NOMO-1 treated with DMSO at 0.1 percent for 48 hours (cell line): ENCODE results near the gene ZNF597.

Source experiments
- DNase-seq: peaks from one replicate; lab custom pipeline; 2025; ENCODE audit not compliant: unreplicated experiment; lab: John Stamatoyannopoulos, UW

Gene ZNF597

GRCh38 chr16:3457434-3458252 lies 14.3 kb upstream of the ZNF597 start:
- DNase-seq = peak; percentile 81

GRCh38 chr16:3454631-3455147 lies 11.4 kb upstream of the ZNF597 start:
- peak; percentile 14 for DNase-seq

GRCh38 chr16:3454093-3454492 lies 10.8 kb upstream of the ZNF597 start:
- DNase-seq = no peak

- peak; percentile 10 for DNase-seq
These were observed 706 bp upstream of the ZNF597 start for GRCh38 chr16:3444032-3444388.

GRCh38 chr16:3439637-3440036 lies 3.7 kb downstream of the ZNF597 start:
- DNase-seq = no peak

- DNase-seq = no peak
These were observed 8.9 kb downstream of the ZNF597 start for GRCh38 chr16:3434373-3434772.

GRCh38 chr16:3431779-3432219 lies 11.5 kb downstream of the ZNF597 start:
- DNase-seq = peak; percentile 74

GRCh38 chr16:3413730-3414379 lies 29.4 kb downstream of the ZNF597 start:
- DNase-seq = no peak

GRCh38 chr16:3408561-3409197 lies 34.6 kb downstream of the ZNF597 start:
- no peak for DNase-seq

- no peak for DNase-seq
These were observed 41.4 kb downstream of the ZNF597 start for GRCh38 chr16:3401719-3402397.

GRCh38 chr16:3400779-3401688 lies 42.3 kb downstream of the ZNF597 start, which contains the start of the genes ZNF174 and ZSCAN32:
Gene ZNF174 (plus strand): TSS chr16:3401215. CDS start chr16:3402005, 790 bp downstream.
Gene ZSCAN32 (minus strand): TSS chr16:3401004. CDS start chr16:3397557, 3,447 bp downstream.
- DNase-seq = peak; percentile 99

GRCh38 chr16:3400446-3400778 lies 42.9 kb downstream of the ZNF597 start:
- no peak for DNase-seq

GRCh38 chr16:3389663-3390338 lies 53.5 kb downstream of the ZNF597 start:
- DNase-seq = no peak

GRCh38 chr16:3388325-3388724 lies 55.0 kb downstream of the ZNF597 start:
- no peak for DNase-seq

GRCh38 chr16:3383045-3383448 lies 60.3 kb downstream of the ZNF597 start:
- DNase-seq = no peak
